PC-9 (cell line): ENCODE data around the gene SERPINE1. TPM values are rescaled to one million over a fixed set of nuclear protein-coding genes. Genes with fewer than 3 reads are reported as not detected.

Experiments
- BruUV-seq: library from RNA; stranded (reverse); fragments of 400-500 nt; replicated peaks from 2 replicates; lab custom pipeline; 2021; lab: Mats Ljungman, UMichigan
- CTCF ChIA-PET: fragments of 300-600 bp; sonication (Branson Sonifier 250); formaldehyde crosslinking; loops from one replicate; lab custom pipeline; 2022; ENCODE audit warnings: antibody characterized with exemption; lab: Charles Lee
- POLR2A ChIA-PET: fragments of 300-600 bp; sonication (Branson Sonifier 250); formaldehyde crosslinking; loops from one replicate; lab custom pipeline; 2022; ENCODE audit warnings: antibody characterized with exemption; ENCODE audit not compliant: unreplicated experiment; lab: Charles Lee
- DNase-seq, 2 experiments: peaks; one replicate each; pipeline versions ENCODE4 v3.0.0 to v3.0.0-alpha.2; 2015 to 2022; ENCODE audit warnings: mixed read lengths in 1 of 2
- H2AFZ ChIP-seq: fragments of 200-600 bp; sonication (generic); 2 replicates; pipeline ENCODE4 v1.8.1; 2017; ENCODE audit warnings: antibody characterized with exemption
- H3F3A ChIP-seq: fragments of 200-600 bp; sonication (generic); 2 replicates; pipeline ENCODE4 v1.8.1; 2017; ENCODE audit warnings: antibody characterized with exemption, mild to moderate bottlenecking, low read depth; ENCODE audit not compliant: insufficient read depth
- H3K27ac ChIP-seq: fragments of 200-600 bp; sonication (generic); 2 replicates; pipeline ENCODE4 v1.6.1; 2016; ENCODE audit warnings: mixed run types
- H3K27me3 ChIP-seq: fragments of 200-600 bp; sonication (generic); 2 replicates; pipeline ENCODE4 v1.6.1; 2016; ENCODE audit warnings: low read depth, mixed run types; ENCODE audit not compliant: insufficient read depth
- H3K36me3 ChIP-seq: fragments of 200-600 bp; sonication (generic); 2 replicates; pipeline ENCODE4 v1.6.1; 2016; ENCODE audit warnings: low read depth, mixed run types
- H3K4me1 ChIP-seq: fragments of 200-600 bp; sonication (generic); replicated peaks from 2 replicates; pipeline ENCODE4 v1.6.1; 2016; ENCODE audit warnings: mixed run types; ENCODE audit not compliant: insufficient read depth
- H3K4me2 ChIP-seq: fragments of 200-600 bp; sonication (generic); 2 replicates; pipeline ENCODE4 v1.6.1; 2017; ENCODE audit warnings: mixed run types
- H3K4me3 ChIP-seq: fragments of 200-600 bp; sonication (generic); 2 replicates; pipeline ENCODE4 v1.6.1; 2016; ENCODE audit warnings: mixed run types
- H3K79me2 ChIP-seq: fragments of 200-600 bp; sonication (generic); 2 replicates; pipeline ENCODE4 v1.6.1; 2017; ENCODE audit warnings: low read depth, mixed run types
- H3K9me2 ChIP-seq: fragments of 200-600 bp; sonication (generic); 2 replicates; pipeline ENCODE4 v1.8.1; 2017; ENCODE audit warnings: mild to moderate bottlenecking; ENCODE audit not compliant: insufficient read depth
- H3K9me3 ChIP-seq: fragments of 200-600 bp; sonication (generic); 2 replicates; pipeline ENCODE4 v1.8.1; 2016; ENCODE audit warnings: low read depth; ENCODE audit not compliant: insufficient read depth
- H4K20me1 ChIP-seq: fragments of 200-600 bp; sonication (generic); 2 replicates; pipeline ENCODE4 v1.8.1; 2017; ENCODE audit not compliant: insufficient read depth
- CTCF ChIP-seq: fragments of 200-600 bp; sonication (generic); conservative IDR thresholded peaks from 2 replicates; pipeline ENCODE4 v1.6.1; 2017; ENCODE audit warnings: mixed run types, antibody characterized with exemption, mild to moderate bottlenecking, moderate library complexity
- EZH2 ChIP-seq: fragments of 200-600 bp; sonication (generic); IDR thresholded peaks from 2 replicates; pipeline ENCODE4 v1.8.0; 2017; ENCODE audit warnings: antibody characterized with exemption, low read depth
- intact Hi-C: fragments of 100-400 bp; cut with micrococcal nuclease; formaldehyde crosslinking; loops from one replicate; pipeline ENCODE4 v1.10.0; 2022; ENCODE audit not compliant: unreplicated experiment
- total RNA-seq: library from RNA; stranded (reverse); gene quantifications from 2 replicates; pipeline ENCODE4 v1.2.3, GENCODE V29; 2021

Gene SERPINE1
- total RNA-seq, 1 experiment from 2014 or later = 36.2 TPM

GRCh38 chr7:101106386-101106785 lies 20.5 kb upstream of the SERPINE1 start:
- BruUV-seq = no TSS peak
- Histone ChIP-seq H3K27me3 (no peaks in the 10 kb centered on the region), H3K4me3 (no peak overlapping the region), H2AFZ (no peak overlapping the region), H4K20me1 (no peaks in the 10 kb centered on the region), H3K4me2 (no peak overlapping the region), H3K27ac (no peak overlapping the region), H3K79me2 (peaks cover 16% of the 10 kb centered on the region; the same call in 1 of the 2 replicates), H3K9me2 (no peaks in the 10 kb centered on the region), H3K36me3 (no peaks in the 10 kb centered on the region), H3K9me3 (no peaks in the 10 kb centered on the region), H3K4me1 (peaks cover 64% of the 10 kb centered on the region), H3F3A (peaks cover 54% of the 10 kb centered on the region)
- DNase-seq = no peak
- TF ChIP-seq EZH2 = no peak
- no peak for TF ChIP-seq CTCF
- intact Hi-C loops = no loop called here
- ChIA-PET POLR2A (no interaction called here), CTCF (interaction anchor here (0.6 kb wide), 1 partner anchor 85 kb away, joined by 3 read pairs; no protein-coding TSS in a partner anchor)

GRCh38 chr7:101108330-101108857 lies 18.5 kb upstream of the SERPINE1 start:
- BruUV-seq = TSS peak; percentile 86
- DNase-seq = peak; percentile 50 to 80
- peak overlapping the region; percentile 21; the same call in 1 of the 2 replicates for H3K4me3 ChIP-seq
- peaks cover 44% of the 10 kb centered on the region for H3K4me1 ChIP-seq
- H3K4me2 ChIP-seq = peak overlapping the region; percentile 69
- H4K20me1 ChIP-seq = no peaks in the 10 kb centered on the region
- no peaks in the 10 kb centered on the region for H3K36me3 ChIP-seq
- intact Hi-C loops = no loop called here
- peak overlapping the region; percentile 94 for H3K27ac ChIP-seq
- ChIA-PET CTCF (no interaction called here), POLR2A (interaction anchor here (0.6 to 1.2 kb wide), 4 partner anchors 8 to 1326 kb away, joined by 3 to 27 read pairs (median 14); no protein-coding TSS in a partner anchor)
- H3F3A ChIP-seq = peaks cover 41% of the 10 kb centered on the region
- H3K9me3 ChIP-seq = no peaks in the 10 kb centered on the region
- H2AFZ ChIP-seq = no peak overlapping the region
- no peaks in the 10 kb centered on the region for H3K9me2 ChIP-seq
- no peaks in the 10 kb centered on the region for H3K27me3 ChIP-seq
- TF ChIP-seq CTCF (no peak), EZH2 (no peak)
- H3K79me2 ChIP-seq = no peaks in the 10 kb centered on the region

GRCh38 chr7:101108961-101109360 lies 17.9 kb upstream of the SERPINE1 start:
- no peaks in the 10 kb centered on the region for H3K9me2 ChIP-seq
- H3F3A ChIP-seq = peaks cover 35% of the 10 kb centered on the region
- peak overlapping the region; percentile 94 for H3K27ac ChIP-seq
- intact Hi-C loops = loop anchor here (1.0 kb wide), 2 partner anchors 8 to 9 kb away; no protein-coding TSS in a partner anchor
- CTCF ChIA-PET = interaction anchor here (0.6 to 0.9 kb wide), 2 partner anchors 8 to 57 kb away, joined by 3 read pairs; no protein-coding TSS in a partner anchor
- H3K4me1 ChIP-seq = peaks cover 41% of the 10 kb centered on the region
- POLR2A ChIA-PET = interaction anchor here (0.5 to 1.2 kb wide), 7 partner anchors 8 to 1325 kb away, joined by 3 to 27 read pairs (median 5); partner anchors contain the start of gene MOSPD3
- peak overlapping the region; percentile 69 for H3K4me2 ChIP-seq
- DNase-seq = peak; percentile 86 to 95
- H3K36me3 ChIP-seq = no peaks in the 10 kb centered on the region
- no peak for TF ChIP-seq CTCF
- no peak for TF ChIP-seq EZH2
- H3K79me2 ChIP-seq = no peaks in the 10 kb centered on the region
- no TSS peak for BruUV-seq
- H3K4me3 ChIP-seq = peak overlapping the region; percentile 21; the same call in 1 of the 2 replicates
- H3K27me3 ChIP-seq = no peaks in the 10 kb centered on the region
- H4K20me1 ChIP-seq = no peaks in the 10 kb centered on the region
- no peak overlapping the region for H2AFZ ChIP-seq
- H3K9me3 ChIP-seq = no peaks in the 10 kb centered on the region
